Measurements from ENCODE around the gene SLC16A7.

GRCh38 chr12:59578254-59578653 lies 17.6 kb upstream of the SLC16A7 start:
- TF ChIP-seq YY1 (IDR thresholded peaks at IDR 0.05; ENCODE audit: insufficient read depth, insufficient read length) (no peak), SUZ12 (IDR thresholded peaks at IDR 0.05; ENCODE audit: extremely low read depth, insufficient read depth, insufficient read length) (no peak)
